ENCODE data around the gene TBPL1.
"Not testable (repeated sequence)": the region's sequence is repeated elsewhere in the genome, so short reads cannot be mapped to it uniquely, and the experiment has no call there.

Gene TBPL1

GRCh38 chr6:133973109-133973971 is 20.3 kb downstream of the TBPL1 start:
- DNase-seq (ENCODE audit: low read depth): no peak

DNA sequence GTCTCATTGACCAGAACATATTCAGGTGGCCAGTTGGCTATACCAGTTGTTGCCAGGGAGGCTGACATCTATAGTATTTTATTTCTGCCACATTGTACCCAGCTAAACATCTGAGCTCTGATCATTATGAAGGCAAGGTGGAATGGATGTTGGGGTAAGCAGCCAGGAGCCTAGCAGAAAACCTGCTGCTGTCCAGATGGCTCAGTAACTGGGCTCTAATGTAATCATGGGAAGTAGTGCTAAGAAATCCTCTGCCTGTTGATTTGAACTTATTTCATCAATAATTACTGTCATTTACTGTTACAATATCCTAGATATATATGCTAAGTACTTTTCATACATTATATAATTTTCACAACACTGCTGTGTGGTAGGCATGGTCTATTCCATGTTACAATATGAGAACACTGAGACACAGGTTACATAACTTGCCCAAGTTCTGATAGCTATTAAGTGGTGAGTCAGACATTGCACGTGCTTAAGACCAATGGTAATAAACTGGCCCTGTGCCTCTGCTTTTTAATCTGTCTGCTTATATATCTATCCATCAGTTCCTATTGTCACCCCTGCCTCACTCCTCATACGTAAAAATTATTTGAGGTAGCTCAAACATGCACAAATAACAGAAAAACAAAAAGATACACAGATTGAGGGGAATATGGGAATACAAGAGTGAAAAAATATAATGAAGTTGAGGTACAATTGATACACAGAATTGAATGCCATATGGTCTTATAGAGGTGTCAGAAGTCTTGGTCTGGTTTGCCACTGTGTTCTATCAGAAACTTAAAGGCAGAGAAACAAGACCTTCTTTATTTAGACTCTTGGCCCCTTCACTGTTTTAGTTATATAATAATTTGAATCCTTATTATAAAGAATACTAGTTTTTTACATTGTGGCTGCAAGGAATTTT is 25.2 kb downstream of the TBPL1 start:
- no peak for DNase-seq (ENCODE audit: low read depth)

DNA sequence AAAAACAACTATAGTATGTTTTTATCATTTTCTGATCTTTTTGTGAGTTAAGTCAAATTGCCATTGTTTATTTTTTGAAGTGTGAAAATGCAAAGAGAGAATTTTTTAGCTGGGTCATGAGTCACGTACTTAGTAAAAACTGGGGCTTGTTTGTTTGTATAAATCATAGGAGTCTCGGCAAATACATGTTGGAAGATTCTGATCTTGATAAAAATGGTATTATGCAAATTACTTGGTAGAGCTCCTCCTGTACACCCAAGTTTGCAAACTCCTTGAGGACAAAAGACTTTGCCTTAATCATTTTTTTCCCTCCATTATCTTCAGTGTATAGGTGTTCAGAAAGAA is 25.8 kb downstream of the TBPL1 start:
- DNase-seq (ENCODE audit: low read depth): no peak

DNA sequence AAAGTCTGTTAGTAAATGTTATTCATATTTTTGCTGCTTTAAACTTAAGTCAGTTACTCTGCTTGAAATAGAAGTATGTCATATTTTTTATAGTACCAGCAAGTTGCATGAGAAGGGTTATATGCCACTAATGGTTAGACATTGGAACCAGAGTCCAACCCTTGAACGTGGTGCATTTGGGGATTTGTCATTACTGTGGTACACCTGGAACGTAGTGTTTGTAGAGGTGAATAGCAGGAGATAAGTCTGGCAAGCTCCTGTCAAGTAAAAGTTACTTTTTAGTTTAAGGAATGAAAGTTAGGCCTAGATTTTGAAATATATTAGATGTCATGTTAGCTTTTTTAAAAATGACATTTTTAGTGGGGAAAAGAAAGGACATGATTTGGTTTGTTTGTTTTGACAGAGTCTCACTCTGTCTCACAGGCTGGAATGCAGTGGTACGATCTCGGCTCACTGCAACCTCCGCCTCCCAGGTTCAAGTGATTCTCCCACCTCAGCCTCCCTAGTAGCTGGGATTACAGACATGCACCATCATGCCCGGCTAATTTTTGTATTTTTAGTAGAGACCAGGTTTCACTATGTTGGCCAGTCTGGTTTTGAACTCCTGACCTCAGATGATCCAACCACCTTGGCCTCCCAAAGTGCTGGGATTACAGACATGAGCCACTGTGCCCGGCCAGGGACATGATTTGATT is 26.4 kb downstream of the TBPL1 start:
- not testable (repeated sequence) for DNase-seq (ENCODE audit: low read depth)

- no peak for DNase-seq (ENCODE audit: low read depth)
Observed at GRCh38 chr6:133980168-133980567, 27.1 kb downstream of the TBPL1 start.

GRCh38 chr6:133983099-133983939 is 30.3 kb downstream of the TBPL1 start:
- DNase-seq (ENCODE audit: low read depth): peak; percentile 24

GRCh38 chr6:133985970-133986369 is 32.9 kb downstream of the TBPL1 start:
- DNase-seq (ENCODE audit: low read depth): no peak

- no peak for DNase-seq (ENCODE audit: low read depth)
Observed at GRCh38 chr6:133986942-133987341, 33.9 kb downstream of the TBPL1 start.

DNA sequence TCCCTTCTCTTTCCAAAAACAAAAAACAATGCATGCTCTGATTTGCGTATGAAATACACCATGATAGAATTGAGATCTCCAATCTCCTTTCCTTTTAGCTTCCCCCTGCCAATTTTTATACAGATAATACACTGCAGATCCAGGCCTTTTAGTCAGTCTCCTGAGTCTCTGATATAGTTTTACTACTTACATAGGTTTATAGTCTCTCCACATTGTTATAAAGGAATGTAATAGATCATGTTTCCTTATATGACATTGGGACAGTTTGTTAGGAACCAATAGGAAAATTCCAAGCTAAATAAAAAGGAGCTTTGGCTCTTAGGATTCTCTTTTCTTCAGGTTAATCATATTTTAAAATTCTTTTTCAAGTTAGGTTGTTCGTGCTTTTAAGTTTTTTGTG is 36.5 kb downstream of the TBPL1 start:
- DNase-seq (ENCODE audit: low read depth): no peak

- DNase-seq (ENCODE audit: low read depth): no peak
Observed at GRCh38 chr6:133990321-133990720, 37.3 kb downstream of the TBPL1 start.

GRCh38 chr6:133991096-133991593 is 38.1 kb downstream of the TBPL1 start:
- DNase-seq (ENCODE audit: low read depth): no peak

DNA sequence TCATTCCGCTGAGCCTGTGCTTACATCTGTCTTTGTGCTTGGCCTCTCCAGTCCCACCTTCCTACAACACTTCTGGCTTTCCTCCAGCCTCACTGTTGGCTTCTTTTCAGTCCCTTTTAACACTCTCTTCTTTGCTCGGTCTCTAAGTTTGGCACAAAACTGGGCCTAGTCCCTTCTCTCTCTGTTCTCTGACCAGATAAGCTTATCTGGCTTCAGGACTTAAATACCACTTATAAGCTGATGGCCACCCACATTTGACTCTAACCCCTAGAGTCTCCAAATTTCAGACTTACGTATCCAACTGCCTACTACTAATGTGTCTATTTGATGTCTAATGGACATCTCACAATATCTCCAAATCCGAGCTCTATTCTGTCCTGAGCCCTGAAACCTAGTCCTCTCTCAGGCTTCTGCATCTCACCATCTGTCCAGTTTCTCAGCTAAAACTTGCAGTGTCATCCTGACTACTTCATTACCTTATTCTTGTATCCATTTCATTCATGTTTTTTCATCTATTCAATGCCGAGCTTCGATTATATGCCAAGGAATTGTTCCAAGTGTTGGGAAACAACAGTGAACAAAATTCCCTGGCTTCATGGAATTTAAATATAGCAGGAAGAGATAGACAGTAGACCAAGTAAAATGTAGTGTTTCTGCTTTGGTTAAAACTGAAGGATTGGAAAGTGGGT is 40.1 kb downstream of the TBPL1 start:
- DNase-seq (ENCODE audit: low read depth): no peak

GRCh38 chr6:133995296-133995695 is 42.3 kb downstream of the TBPL1 start:
- DNase-seq (ENCODE audit: low read depth): no peak

DNA sequence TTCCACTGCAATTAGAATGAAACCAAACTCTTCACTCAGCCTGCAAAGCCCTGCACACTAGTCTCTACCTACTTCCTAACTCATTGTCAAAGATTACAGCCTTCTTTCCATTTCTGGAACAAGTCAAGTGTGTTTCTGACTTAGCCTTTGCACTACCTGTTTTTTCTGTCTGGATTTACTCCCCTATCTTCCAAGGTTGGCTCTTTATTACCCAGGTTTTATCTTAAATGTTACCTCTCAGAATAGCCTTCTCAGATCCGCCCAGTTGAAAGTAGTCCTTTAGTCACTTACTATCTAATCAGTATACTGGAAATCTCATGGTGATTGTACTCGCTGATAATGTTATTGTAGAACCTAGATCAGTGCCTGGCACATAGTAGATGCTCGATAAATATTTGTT is 42.7 kb downstream of the TBPL1 start:
- DNase-seq (ENCODE audit: low read depth): no peak

- no peak for DNase-seq (ENCODE audit: low read depth)
Observed at GRCh38 chr6:133997267-133997666, 44.2 kb downstream of the TBPL1 start.

- DNase-seq (ENCODE audit: low read depth): no peak
Observed at GRCh38 chr6:133999305-133999704, 46.3 kb downstream of the TBPL1 start.

- no peak for DNase-seq (ENCODE audit: low read depth)
Observed at GRCh38 chr6:134000443-134000842, 47.4 kb downstream of the TBPL1 start.

DNA sequence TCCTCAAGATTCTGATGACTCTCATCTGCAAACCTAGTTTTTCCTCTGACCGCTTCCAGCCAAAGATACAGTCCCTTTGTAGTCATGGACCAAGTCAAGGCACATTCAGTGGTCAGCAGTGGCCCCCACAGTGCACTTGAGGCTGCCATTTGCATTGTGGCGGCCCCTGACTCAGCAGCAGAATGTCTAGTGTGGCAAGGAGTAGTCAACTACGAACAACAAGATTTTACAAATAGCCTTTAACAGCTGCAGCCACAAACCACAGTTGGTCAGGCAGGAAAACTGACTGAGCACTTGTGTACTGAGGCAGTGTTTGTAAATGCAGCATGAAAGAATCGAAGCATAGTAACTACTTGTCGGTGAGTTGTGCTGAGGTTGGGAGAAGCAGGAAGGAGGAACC is 49.8 kb downstream of the TBPL1 start:
- no peak for DNase-seq (ENCODE audit: low read depth)

DNA sequence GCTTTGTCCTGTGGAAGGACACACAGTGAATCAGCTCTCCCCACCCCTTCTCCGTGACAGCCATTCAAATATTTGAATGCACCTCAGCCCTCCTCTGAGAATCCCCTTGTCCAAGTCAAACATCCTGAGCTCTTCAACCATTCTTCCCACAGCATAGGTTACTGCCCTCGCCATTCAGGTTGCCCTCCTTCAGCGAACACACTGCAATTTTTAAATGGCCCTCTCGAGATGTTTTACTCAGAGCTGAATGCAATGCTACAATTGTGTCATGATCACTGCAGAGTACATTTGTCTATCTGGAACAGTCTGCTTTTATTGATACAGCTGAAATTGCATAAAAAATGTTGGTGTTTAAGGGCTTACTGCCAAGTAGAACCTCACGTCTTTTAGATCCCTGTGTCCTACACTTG is 50.5 kb downstream of the TBPL1 start:
- DNase-seq (ENCODE audit: low read depth): no peak

GRCh38 chr6:134004714-134005113 is 51.7 kb downstream of the TBPL1 start:
- no peak for DNase-seq (ENCODE audit: low read depth)

DNA sequence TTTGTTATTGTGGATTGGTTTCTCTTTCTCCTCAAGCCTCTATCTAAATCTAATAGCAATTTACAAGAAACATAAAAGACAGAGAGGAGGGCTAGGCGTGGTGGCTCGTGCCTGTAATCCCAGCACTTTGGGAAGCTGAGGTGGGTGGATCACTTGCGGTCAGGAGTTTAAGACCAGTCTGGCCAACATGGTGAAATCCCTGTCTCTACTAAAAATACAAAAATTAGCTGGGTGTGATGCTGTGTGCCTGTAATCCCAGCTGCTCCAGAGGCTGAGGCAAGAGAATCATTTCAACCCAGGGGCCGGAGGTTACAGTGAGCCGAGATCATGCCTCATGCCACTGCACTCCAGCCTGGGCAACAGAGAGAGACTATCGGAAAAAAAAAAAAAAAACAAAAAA is 52.8 kb downstream of the TBPL1 start:
- DNase-seq (ENCODE audit: low read depth): no peak
